Trophoblast cell (in vitro differentiated cells and primary cell): Measurements from ENCODE around the gene COX7B2.

ENCODE experiments used
- DNase-seq, 2 donors: peaks; one replicate each; pipeline ENCODE4 v3.0.0-alpha.2; 2016
- H2AFZ ChIP-seq: 2 replicates; pipeline ENCODE4 v1.6.1; 2013; ENCODE audit warnings: low read length, moderate library complexity, mild to moderate bottlenecking; ENCODE audit not compliant: insufficient read depth, poor library complexity
- H2AK5ac ChIP-seq: 2 replicates; pipeline ENCODE4 v1.6.1; 2013; ENCODE audit warnings: mild to moderate bottlenecking, low read length
- H2BK120ac ChIP-seq: 2 replicates; pipeline ENCODE4 v1.6.1; 2013; ENCODE audit warnings: low read length, mild to moderate bottlenecking, moderate library complexity; ENCODE audit not compliant: insufficient read depth, poor library complexity
- H2BK12ac ChIP-seq: 2 replicates; pipeline ENCODE4 v1.6.1; 2013; ENCODE audit warnings: mild to moderate bottlenecking, low read length, moderate library complexity
- H2BK5ac ChIP-seq: 2 replicates; pipeline ENCODE4 v1.6.1; 2013; ENCODE audit warnings: low read length, low read depth, moderate library complexity, mild to moderate bottlenecking; ENCODE audit not compliant: poor library complexity
- H3K14ac ChIP-seq: 2 replicates; pipeline ENCODE4 v1.6.1; 2013; ENCODE audit warnings: mild to moderate bottlenecking, low read length
- H3K18ac ChIP-seq: 2 replicates; pipeline ENCODE4 v1.6.1; 2013; ENCODE audit warnings: mild to moderate bottlenecking, low read length
- H3K23ac ChIP-seq: 2 replicates; pipeline ENCODE4 v1.6.1; 2013; ENCODE audit warnings: low read length
- H3K27ac ChIP-seq: 2 replicates; pipeline ENCODE4 v1.5.1; 2013; ENCODE audit warnings: low read depth, mild to moderate bottlenecking, inconsistent platforms, low read length, moderate library complexity
- H3K27me3 ChIP-seq: 2 replicates; pipeline ENCODE4 v1.6.1; 2013; ENCODE audit warnings: inconsistent platforms, mild to moderate bottlenecking, low read length, moderate library complexity; ENCODE audit not compliant: insufficient read depth
- H3K36me3 ChIP-seq, 2 experiments: 1 replicate in 1 of 2; 2 replicates in 1 of 2; pipeline ENCODE4 v1.6.1; 2013; ENCODE audit warnings: low read length in 2 of 2, mild to moderate bottlenecking in 2 of 2, moderate library complexity in 1 of 2; ENCODE audit not compliant: insufficient read depth in 2 of 2, control insufficient read depth in 1 of 2
- H3K4ac ChIP-seq: 2 replicates; pipeline ENCODE4 v1.6.1; 2013; ENCODE audit warnings: low read depth, mild to moderate bottlenecking, low read length, moderate library complexity
- H3K4me1 ChIP-seq, 2 experiments: 1 replicate in 1 of 2; 2 replicates in 1 of 2; pipeline ENCODE4 v1.6.1; 2013; ENCODE audit warnings: low read length in 2 of 2, mild to moderate bottlenecking in 2 of 2, moderate library complexity in 1 of 2; ENCODE audit not compliant: insufficient read depth in 2 of 2, control insufficient read depth in 1 of 2
- H3K4me2 ChIP-seq: 2 replicates; pipeline ENCODE4 v1.6.1; 2013; ENCODE audit warnings: inconsistent platforms, mild to moderate bottlenecking, low read length, moderate library complexity
- H3K4me3 ChIP-seq: 2 replicates; pipeline ENCODE4 v1.5.1; 2013; ENCODE audit warnings: mild to moderate bottlenecking, low read depth, low read length, inconsistent platforms
- H3K79me1 ChIP-seq: one replicate; pipeline ENCODE4 v1.6.1; 2013; ENCODE audit warnings: low read length
- H3K79me2 ChIP-seq: 2 replicates; pipeline ENCODE4 v1.6.1; 2013; ENCODE audit warnings: low read length, mild to moderate bottlenecking; ENCODE audit not compliant: control insufficient read depth, insufficient read depth, poor library complexity
- H3K9ac ChIP-seq: 2 replicates; pipeline ENCODE4 v1.6.1; 2013; ENCODE audit warnings: mild to moderate bottlenecking, low read length
- H3K9me3 ChIP-seq: 2 replicates; pipeline ENCODE4 v1.6.1; 2013; ENCODE audit warnings: low read depth, mild to moderate bottlenecking, control low read depth, inconsistent platforms, low read length; ENCODE audit not compliant: insufficient read depth
- H4K12ac ChIP-seq: 2 replicates; pipeline ENCODE4 v1.6.1; 2013; ENCODE audit warnings: low read depth, mild to moderate bottlenecking, low read length, moderate library complexity
- H4K8ac ChIP-seq: 2 replicates; pipeline ENCODE4 v1.6.1; 2013; ENCODE audit warnings: low read depth, mild to moderate bottlenecking, low read length, moderate library complexity
- H4K91ac ChIP-seq: one replicate; pipeline ENCODE4 v1.6.1; 2013; ENCODE audit warnings: low read depth, mild to moderate bottlenecking, low read length, moderate library complexity
- WGBS: extraction: QIAGEN DNeasy Blood & Tissue Kit; methylation state at CpG from one replicate; pipeline ENCODE4 v1.1.7; 2013; ENCODE audit warnings: missing lambda C conversion rate; ENCODE audit not compliant: insufficient read length, insufficient coverage; ENCODE audit errors: extremely low coverage; 5-methylcytosine and 5-hydroxymethylcytosine counted together

The COX7B2 gene

GRCh38 chr4:46947541-46947940 is 38.5 kb upstream of the COX7B2 start:
- no peak overlapping the region for H4K91ac ChIP-seq
- no peak overlapping the region for H3K4ac ChIP-seq
- no peak overlapping the region for H2AFZ ChIP-seq
- no peak overlapping the region for H2BK12ac ChIP-seq
- H3K36me3 ChIP-seq, result no peaks in the 10 kb centered on the region
- H3K27ac ChIP-seq, result no peak overlapping the region
- H3K79me2 ChIP-seq, result no peaks in the 10 kb centered on the region
- H3K4me2 ChIP-seq, result no peak overlapping the region
- no peaks in the 10 kb centered on the region for H3K27me3 ChIP-seq
- DNase-seq, result peak in 1 of 2 donors; percentile 18
- no peak overlapping the region for H2BK5ac ChIP-seq
- H3K9me3 ChIP-seq, result no peaks in the 10 kb centered on the region
- no peak overlapping the region for H4K8ac ChIP-seq
- H2BK120ac ChIP-seq, result no peak overlapping the region
- H3K23ac ChIP-seq, result no peak overlapping the region
- WGBS, result no CpG with 5 or more reads among the region's 2 CpGs
- no peak overlapping the region for H3K14ac ChIP-seq
- no peak overlapping the region for H3K18ac ChIP-seq
- H2AK5ac ChIP-seq, result no peak overlapping the region
- no peak overlapping the region for H3K4me3 ChIP-seq
- no peak overlapping the region for H3K9ac ChIP-seq
- no peaks in the 10 kb centered on the region for H3K79me1 ChIP-seq
- no peaks in the 10 kb centered on the region for H3K4me1 ChIP-seq
- no peak overlapping the region for H4K12ac ChIP-seq

DNA sequence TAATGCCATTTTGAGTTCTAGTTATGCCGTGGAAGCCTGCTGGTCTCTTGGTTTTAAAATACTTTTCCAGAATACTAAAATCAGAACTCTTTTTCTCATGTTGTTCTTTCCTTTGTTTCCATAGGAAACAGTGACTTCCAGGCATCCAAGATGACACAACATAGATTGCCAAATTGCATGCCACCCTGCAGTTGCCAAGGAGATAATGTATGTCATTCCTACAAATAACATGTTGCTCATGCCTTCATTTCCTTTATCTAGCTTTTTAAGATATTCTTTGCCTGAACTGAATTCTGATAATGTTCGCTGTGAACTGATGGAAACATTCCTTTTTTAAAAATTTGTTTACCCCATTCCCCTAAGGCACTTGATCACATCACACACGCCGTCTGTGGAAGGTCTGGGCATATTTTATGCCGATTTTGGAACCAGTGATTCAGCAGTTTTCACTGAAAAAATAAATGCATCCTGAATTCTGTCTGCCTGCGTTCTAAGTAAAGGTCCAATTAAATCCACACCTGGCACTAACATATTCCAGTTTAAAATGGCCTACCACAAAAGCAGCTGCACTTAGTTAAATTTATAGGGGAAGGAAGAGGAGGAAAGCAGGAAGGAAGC is 38.0 kb upstream of the COX7B2 start:
- no peak overlapping the region for H3K9ac ChIP-seq
- H3K27ac ChIP-seq, result no peak overlapping the region
- H3K27me3 ChIP-seq, result no peaks in the 10 kb centered on the region
- no peak overlapping the region for H3K4me3 ChIP-seq
- no peak overlapping the region for H2AK5ac ChIP-seq
- H3K9me3 ChIP-seq, result no peaks in the 10 kb centered on the region
- H3K79me2 ChIP-seq, result no peaks in the 10 kb centered on the region
- no peak overlapping the region for H2BK12ac ChIP-seq
- no peaks in the 10 kb centered on the region for H3K4me1 ChIP-seq
- no peak overlapping the region for H3K14ac ChIP-seq
- no peak overlapping the region for H2BK120ac ChIP-seq
- no peak overlapping the region for H2AFZ ChIP-seq
- H3K18ac ChIP-seq, result no peak overlapping the region
- no CpG with 5 or more reads among the region's 6 CpGs for WGBS
- DNase-seq, result peak; percentile 85 to 96
- no peak overlapping the region for H3K4me2 ChIP-seq
- H4K12ac ChIP-seq, result no peak overlapping the region
- no peak overlapping the region for H2BK5ac ChIP-seq
- no peak overlapping the region for H4K91ac ChIP-seq
- H3K36me3 ChIP-seq, result no peaks in the 10 kb centered on the region
- H4K8ac ChIP-seq, result no peak overlapping the region
- no peak overlapping the region for H3K23ac ChIP-seq
- no peak overlapping the region for H3K4ac ChIP-seq
- no peaks in the 10 kb centered on the region for H3K79me1 ChIP-seq

GRCh38 chr4:46945062-46945461 is 36.0 kb upstream of the COX7B2 start:
- H4K91ac ChIP-seq, result no peak overlapping the region
- no peak overlapping the region for H3K14ac ChIP-seq
- H3K4ac ChIP-seq, result no peak overlapping the region
- no peak overlapping the region for H4K12ac ChIP-seq
- no peak overlapping the region for H3K4me3 ChIP-seq
- H3K79me1 ChIP-seq, result no peaks in the 10 kb centered on the region
- H3K4me2 ChIP-seq, result no peak overlapping the region
- H3K9me3 ChIP-seq, result no peaks in the 10 kb centered on the region
- H3K36me3 ChIP-seq, result no peaks in the 10 kb centered on the region
- H2AFZ ChIP-seq, result no peak overlapping the region
- H4K8ac ChIP-seq, result no peak overlapping the region
- H3K9ac ChIP-seq, result no peak overlapping the region
- no peaks in the 10 kb centered on the region for H3K27me3 ChIP-seq
- no peak overlapping the region for H3K18ac ChIP-seq
- H2BK120ac ChIP-seq, result no peak overlapping the region
- no peak overlapping the region for H2AK5ac ChIP-seq
- no peak overlapping the region for H2BK5ac ChIP-seq
- no peak overlapping the region for H3K27ac ChIP-seq
- DNase-seq, result peak; percentile 10 to 60
- no peaks in the 10 kb centered on the region for H3K4me1 ChIP-seq
- no peak overlapping the region for H3K23ac ChIP-seq
- H3K79me2 ChIP-seq, result no peaks in the 10 kb centered on the region
- H2BK12ac ChIP-seq, result no peak overlapping the region

GRCh38 chr4:46944345-46944744 is 35.3 kb upstream of the COX7B2 start:
- Histone ChIP-seq H3K79me1 (no peaks in the 10 kb centered on the region), H3K36me3 (no peaks in the 10 kb centered on the region), H3K9me3 (no peaks in the 10 kb centered on the region), H3K9ac (no peak overlapping the region), H3K14ac (no peak overlapping the region), H4K91ac (no peak overlapping the region), H3K18ac (no peak overlapping the region), H3K4me2 (no peak overlapping the region), H3K79me2 (no peaks in the 10 kb centered on the region), H2BK5ac (no peak overlapping the region), H3K27ac (no peak overlapping the region), H2AK5ac (no peak overlapping the region), H3K4me1 (no peaks in the 10 kb centered on the region), H2BK12ac (no peak overlapping the region), H4K12ac (no peak overlapping the region), H3K23ac (no peak overlapping the region), H4K8ac (no peak overlapping the region), H3K27me3 (no peaks in the 10 kb centered on the region), H2AFZ (no peak overlapping the region), H3K4me3 (no peak overlapping the region), H3K4ac (no peak overlapping the region), H2BK120ac (no peak overlapping the region)
- no CpG with 5 or more reads among the region's 1 CpG for WGBS
- DNase-seq, result no peak
